CD4-positive, alpha-beta memory T cell (primary cell): ENCODE data around the gene POTEJ. TPM values are rescaled to one million over a fixed set of nuclear protein-coding genes. Genes with fewer than 3 reads are reported as not detected.
"Not testable (repeated sequence)": the region's sequence is repeated elsewhere in the genome, so short reads cannot be mapped to it uniquely, and the experiment has no call there.

Experiments
- CTCF ChIA-PET: fragments of 350-600 bp; sonication (Branson Sonifier 250); formaldehyde crosslinking; loops from one replicate; lab custom pipeline; 2021; ENCODE audit warnings: inconsistent platforms; ENCODE audit not compliant: partially characterized antibody; lab: Charles Lee
- POLR2A ChIA-PET: fragments of 350-600 bp; sonication (Branson Sonifier 250); formaldehyde crosslinking; loops from one replicate; lab custom pipeline; 2021; ENCODE audit not compliant: partially characterized antibody; lab: Charles Lee
- DNase-seq, 5 donors: peaks; one replicate each; pipeline versions ENCODE4 v3.0.0 to v3.0.0-alpha.2; 2020 to 2022; ENCODE audit warnings: mixed read lengths in 1 of 5
- H3K27ac ChIP-seq: one replicate; pipeline ENCODE4 v1.7.0; 2013; ENCODE audit warnings: low read depth, low read length
- H3K27me3 ChIP-seq: 2 replicates; pipeline ENCODE4 v1.7.0; 2013; ENCODE audit warnings: mild to moderate bottlenecking, low read length, moderate library complexity; ENCODE audit not compliant: insufficient read depth
- H3K36me3 ChIP-seq: 2 replicates; pipeline ENCODE4 v1.7.0; 2013; ENCODE audit warnings: mild to moderate bottlenecking, low read length, moderate library complexity; ENCODE audit not compliant: insufficient read depth
- H3K4me1 ChIP-seq: 2 replicates; pipeline ENCODE4 v1.7.0; 2013; ENCODE audit warnings: mild to moderate bottlenecking, low read length, moderate library complexity; ENCODE audit not compliant: insufficient read depth
- H3K4me3 ChIP-seq, 2 donors: one replicate each; pipeline ENCODE4 v1.7.0; 2013; ENCODE audit warnings: low read length in 2 of 2, mild to moderate bottlenecking in 1 of 2
- H3K9me3 ChIP-seq, 2 donors: one replicate each; pipeline ENCODE4 v1.7.0; 2013; ENCODE audit warnings: low read length in 2 of 2, control low read depth in 1 of 2; ENCODE audit not compliant: control insufficient read depth in 1 of 2
- H3K27ac Mint-ChIP-seq, 7 donors: one replicate each; pipeline ENCODE4 v1.8.0; 2020 to 2021; ENCODE audit warnings: mixed read lengths in 7 of 7, mild to moderate bottlenecking in 6 of 7, inconsistent platforms in 3 of 7, moderate library complexity in 3 of 7
- H3K27me3 Mint-ChIP-seq, 2 donors: one replicate each; pipeline ENCODE4 v1.8.0; 2020 to 2021; ENCODE audit warnings: mixed read lengths in 2 of 2
- H3K36me3 Mint-ChIP-seq, 2 donors: one replicate each; pipeline ENCODE4 v1.8.0; 2020 to 2021; ENCODE audit warnings: mixed read lengths in 2 of 2, inconsistent platforms in 1 of 2, mild to moderate bottlenecking in 1 of 2
- H3K4me1 Mint-ChIP-seq, 4 donors: one replicate each; pipeline ENCODE4 v1.8.0; 2020 to 2021; ENCODE audit warnings: mixed read lengths in 4 of 4, mild to moderate bottlenecking in 1 of 4
- H3K4me3 Mint-ChIP-seq, 8 donors: one replicate each; pipeline ENCODE4 v1.8.0; 2020 to 2021; ENCODE audit warnings: mixed read lengths in 8 of 8, mild to moderate bottlenecking in 7 of 8, moderate library complexity in 6 of 8, inconsistent platforms in 3 of 8
- H3K9me3 Mint-ChIP-seq, 8 donors: one replicate each; pipeline ENCODE4 v1.8.0; 2020 to 2021; ENCODE audit warnings: mixed read lengths in 8 of 8, mild to moderate bottlenecking in 5 of 8, inconsistent platforms in 3 of 8, moderate library complexity in 1 of 8
- intact Hi-C: fragments of 100-400 bp; cut with micrococcal nuclease; formaldehyde crosslinking; loops from one replicate; pipeline ENCODE4 v1.15.1; 2023
- polyA plus RNA-seq, 2 donors: library from polyadenylated mRNA; unstranded; fragments of 300-500 nt; fragmentation: Illumina TruSeq; gene quantifications; one replicate each; pipeline ENCODE4 v1.2.3, GENCODE V29; 2021
- total RNA-seq, 2 experiments: library from RNA; stranded (reverse); gene quantifications; one replicate each; pipeline ENCODE4 v1.2.3, GENCODE V29; 2021

Gene POTEJ
- total and polyA plus RNA-seq, 4 experiments from 2014 or later = not detected

DNA sequence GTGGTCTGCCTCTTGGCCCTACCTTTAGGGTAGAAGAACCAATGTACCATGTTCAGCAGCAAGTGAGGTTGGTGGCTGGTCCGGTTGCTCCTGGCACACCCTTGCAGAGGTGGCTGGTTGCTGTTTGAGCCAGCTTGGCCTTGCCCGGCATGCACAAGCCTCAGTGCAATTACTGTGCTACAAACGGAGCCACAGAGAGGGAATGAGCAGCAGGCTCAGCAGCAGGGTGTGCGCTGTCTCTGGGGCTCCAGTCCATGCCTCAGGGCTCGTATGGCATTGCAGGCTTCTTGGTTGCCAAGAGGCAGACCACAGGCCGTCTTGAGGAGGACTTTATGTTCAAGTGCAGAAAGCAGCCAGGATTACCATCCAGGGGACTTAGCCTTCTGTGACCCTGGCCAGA lies 53.3 kb downstream of the POTEJ start:
- DNase-seq, H3K9me3 Mint-ChIP-seq, H3K4me1 Mint-ChIP-seq, H3K36me3 ChIP-seq, POLR2A ChIA-PET, H3K27ac Mint-ChIP-seq, intact Hi-C loops, H3K9me3 ChIP-seq, H3K4me3 ChIP-seq, H3K4me1 ChIP-seq, H3K27me3 ChIP-seq, CTCF ChIA-PET, H3K4me3 Mint-ChIP-seq, H3K27me3 Mint-ChIP-seq, H3K27ac ChIP-seq, H3K36me3 Mint-ChIP-seq: not testable (repeated sequence)

DNA sequence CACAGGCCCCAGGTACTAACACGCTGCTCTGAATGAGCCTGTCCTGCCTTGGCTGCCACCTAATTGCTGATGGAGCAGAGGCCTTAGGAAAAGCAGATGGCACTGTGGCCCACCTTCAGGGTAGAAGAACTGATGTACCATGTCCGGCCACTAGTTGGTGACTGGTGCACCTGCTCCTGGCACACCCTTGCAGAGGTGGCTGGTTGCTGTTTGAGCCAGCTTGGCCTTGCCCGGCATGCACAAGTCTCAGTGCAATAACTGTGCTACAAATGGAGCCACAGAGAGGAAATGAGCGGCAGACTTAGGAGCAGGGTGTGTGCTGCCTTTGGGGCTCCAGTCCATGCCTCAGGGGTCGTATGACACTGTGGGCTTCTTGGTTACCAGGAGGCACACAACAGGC lies 54.4 kb downstream of the POTEJ start:
- H3K4me3 Mint-ChIP-seq, H3K9me3 Mint-ChIP-seq, H3K4me1 ChIP-seq, DNase-seq, H3K9me3 ChIP-seq, H3K36me3 ChIP-seq, CTCF ChIA-PET, H3K27me3 ChIP-seq, POLR2A ChIA-PET, H3K27ac ChIP-seq, intact Hi-C loops, H3K36me3 Mint-ChIP-seq, H3K4me3 ChIP-seq, H3K27me3 Mint-ChIP-seq, H3K4me1 Mint-ChIP-seq: not testable (repeated sequence)
- H3K27ac Mint-ChIP-seq = peak overlapping the region in 1 of 7 donors; percentile 48

GRCh38 chr2:130667516-130667915 lies 56.3 kb downstream of the POTEJ start:
- H3K4me1 ChIP-seq, H3K36me3 Mint-ChIP-seq, H3K27me3 Mint-ChIP-seq, H3K4me3 ChIP-seq, H3K4me3 Mint-ChIP-seq, H3K9me3 Mint-ChIP-seq, H3K36me3 ChIP-seq, DNase-seq, H3K4me1 Mint-ChIP-seq, H3K27ac ChIP-seq, H3K27ac Mint-ChIP-seq, H3K27me3 ChIP-seq, intact Hi-C loops, POLR2A ChIA-PET, H3K9me3 ChIP-seq, CTCF ChIA-PET: not testable (repeated sequence)

DNA sequence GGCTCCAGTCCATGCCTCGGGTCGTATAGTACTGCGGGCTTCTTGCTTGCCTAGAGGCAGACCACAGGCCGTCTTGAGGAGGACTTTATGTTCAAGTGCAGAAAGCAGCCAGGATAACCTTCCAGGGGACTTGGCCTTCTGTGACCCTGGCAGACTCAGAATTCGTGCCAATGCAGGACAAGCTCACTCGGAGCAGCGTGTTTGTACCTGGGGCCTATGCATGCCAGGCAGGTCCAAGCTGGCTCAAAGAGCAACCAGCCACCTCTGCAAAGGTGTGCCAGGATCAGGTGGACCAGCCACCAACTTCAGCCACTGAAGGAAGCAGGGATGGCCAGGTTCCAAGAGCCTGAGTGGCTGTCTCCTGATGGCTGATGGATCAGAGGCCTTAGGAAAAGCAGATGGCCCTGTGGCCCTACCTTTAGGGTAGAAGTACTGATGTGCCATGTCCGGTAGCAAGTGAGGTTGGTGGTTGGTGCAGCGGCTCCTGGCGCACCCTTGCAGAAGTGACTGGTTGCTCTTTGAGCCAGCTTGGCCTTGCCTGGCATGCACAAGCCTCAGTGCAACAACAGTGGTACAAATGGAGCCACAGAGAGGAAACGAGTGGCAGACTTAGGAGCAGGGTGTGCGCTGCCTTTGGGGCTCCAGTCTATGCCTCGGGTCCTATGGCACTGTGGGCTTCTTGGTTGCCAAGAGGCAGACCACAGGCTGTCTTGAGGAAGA lies 58.9 kb downstream of the POTEJ start:
- intact Hi-C loops, H3K27me3 Mint-ChIP-seq, POLR2A ChIA-PET, H3K9me3 Mint-ChIP-seq, H3K4me3 ChIP-seq, H3K9me3 ChIP-seq, H3K4me1 ChIP-seq, DNase-seq, H3K4me3 Mint-ChIP-seq, H3K4me1 Mint-ChIP-seq, H3K36me3 ChIP-seq, H3K27ac ChIP-seq, CTCF ChIA-PET, H3K27ac Mint-ChIP-seq, H3K27me3 ChIP-seq, H3K36me3 Mint-ChIP-seq: not testable (repeated sequence)

GRCh38 chr2:130692041-130692770 lies 81.0 kb downstream of the POTEJ start:
- intact Hi-C loops, H3K36me3 ChIP-seq, POLR2A ChIA-PET, H3K4me1 ChIP-seq, H3K9me3 Mint-ChIP-seq, H3K4me3 ChIP-seq, H3K27me3 ChIP-seq, H3K9me3 ChIP-seq, H3K27ac ChIP-seq, DNase-seq, H3K36me3 Mint-ChIP-seq, H3K27ac Mint-ChIP-seq, H3K4me1 Mint-ChIP-seq, H3K4me3 Mint-ChIP-seq, CTCF ChIA-PET: not testable (repeated sequence)
- peaks cover 5 to 11% of the 10 kb centered on the region in 2 donors for H3K27me3 Mint-ChIP-seq

DNA sequence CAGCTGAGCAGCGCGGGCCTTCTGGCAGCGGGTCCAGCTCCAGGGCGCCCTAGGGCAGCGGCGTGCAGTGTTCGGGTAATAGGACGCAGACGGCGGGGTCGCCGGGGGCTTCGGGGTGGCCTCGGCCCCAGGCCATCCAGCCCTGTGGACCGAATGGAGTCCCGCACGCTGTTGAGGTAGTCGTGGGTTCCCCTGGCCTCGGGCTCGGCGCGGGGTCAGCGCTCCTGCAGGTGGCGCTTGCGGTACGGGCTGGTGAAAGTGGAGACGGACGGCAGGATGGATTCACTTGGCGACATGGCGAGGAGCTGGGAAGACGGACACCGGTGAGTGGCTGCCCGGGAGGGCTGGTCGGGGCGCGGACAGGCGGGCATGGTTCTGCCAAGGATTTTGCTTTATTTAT lies 82.2 kb downstream of the POTEJ start:
- H3K4me3 Mint-ChIP-seq = peak overlapping the region in 1 of 8 donors; percentile 41
- intact Hi-C loops, H3K36me3 ChIP-seq, H3K27me3 Mint-ChIP-seq, H3K4me1 Mint-ChIP-seq, H3K27ac ChIP-seq, H3K9me3 Mint-ChIP-seq, H3K9me3 ChIP-seq, H3K4me3 ChIP-seq, H3K27me3 ChIP-seq, H3K36me3 Mint-ChIP-seq, POLR2A ChIA-PET, H3K4me1 ChIP-seq, CTCF ChIA-PET, H3K27ac Mint-ChIP-seq: not testable (repeated sequence)
- peak in 2 of 5 donors; percentile 6 to 10 for DNase-seq

- H3K9me3 ChIP-seq, H3K36me3 Mint-ChIP-seq, H3K27ac ChIP-seq, H3K4me3 Mint-ChIP-seq, POLR2A ChIA-PET, H3K4me1 ChIP-seq, H3K36me3 ChIP-seq, CTCF ChIA-PET, intact Hi-C loops, H3K4me3 ChIP-seq, H3K4me1 Mint-ChIP-seq, H3K27me3 ChIP-seq, H3K9me3 Mint-ChIP-seq, H3K27me3 Mint-ChIP-seq, DNase-seq, H3K27ac Mint-ChIP-seq: not testable (repeated sequence)
Observed at GRCh38 chr2:130703250-130703649, 92.0 kb downstream of the POTEJ start.
